ENCODE results near the gene FBLN2. TPM values are rescaled to one million over a fixed set of nuclear protein-coding genes. Genes with fewer than 3 reads are reported as not detected.

FBLN2 gene
- polyA plus RNA-seq, 1 of the 3 experiments (the other 2 are of a cell fraction): 5.2 TPM

- no peaks in the 10 kb centered on the region for H3K9me2 ChIP-seq
- no peak overlapping the region for H3K9ac ChIP-seq
- H3F3A ChIP-seq (replicated peaks; ENCODE audit: insufficient read depth): no peaks in the 10 kb centered on the region
- H4K20me1 ChIP-seq (ENCODE audit: insufficient read depth): no peaks in the 10 kb centered on the region
- TF ChIP-seq TCF12 (IDR thresholded peaks at IDR 0.05) (no peak), EP300 (IDR thresholded peaks at IDR 0.05; ENCODE audit: borderline replicate concordance in 1 of 2, low read depth in 1 of 2, low read length in 1 of 2) (no peak), SIN3A (IDR thresholded peaks at IDR 0.05; ENCODE audit: borderline replicate concordance, low read depth, low read length) (no peak), CHD2 (IDR thresholded peaks at IDR 0.05; ENCODE audit: low read length, partially characterized antibody) (no peak), TEAD4 (IDR thresholded peaks at IDR 0.05; ENCODE audit: borderline replicate concordance, insufficient read depth) (no peak), MAX (IDR thresholded peaks at IDR 0.05; ENCODE audit: low read depth) (no peak), POLR2AphosphoS5 (IDR thresholded peaks at IDR 0.05; ENCODE audit: low read depth, low read length) (no peak), FOSL2 (IDR thresholded peaks at IDR 0.05; ENCODE audit: borderline replicate concordance, low read depth) (no peak)
- 82% methylated on average over 12 of the region's 16 CpGs for WGBS (ENCODE audit: low lambda C conversion rate)
- no peak overlapping the region for H3K27ac ChIP-seq (ENCODE audit: low read depth in 2 of 2, low read length in 1 of 2)
- H3K4me3 ChIP-seq (ENCODE audit: low read depth in 2 of 2, low read length in 1 of 2): no peak overlapping the region
- no peak for DNase-seq
- no peaks in the 10 kb centered on the region for H3K4me1 ChIP-seq (ENCODE audit: control insufficient read depth in 1 of 2, insufficient read depth in 2 of 2, low read depth in 1 of 2, low read length in 1 of 2)
- no peak overlapping the region for H3K4me2 ChIP-seq
- H2AFZ ChIP-seq (ENCODE audit: low read depth): no peak overlapping the region
- CTCF ChIA-PET: interaction anchor here (1.7 kb wide), 1 partner anchor 25 kb away, joined by 9 read pairs; no protein-coding TSS in a partner anchor
- H3K36me3 ChIP-seq (replicated peaks in 1 of 2; ENCODE audit: control insufficient read depth in 1 of 2, insufficient read depth in 2 of 2, low read length in 1 of 2): no peaks in the 10 kb centered on the region
- no peaks in the 10 kb centered on the region for H3K9me3 ChIP-seq
- no peaks in the 10 kb centered on the region for H3K79me2 ChIP-seq (ENCODE audit: insufficient read depth)
- H3K27me3 ChIP-seq (ENCODE audit: insufficient read depth): no peaks in the 10 kb centered on the region
- POLR2A ChIA-PET: no interaction called here
Observed at GRCh38 chr3:13629644-13630043, 80.7 kb downstream of the FBLN2 start.

- Histone ChIP-seq H3K79me2 (ENCODE audit: insufficient read depth) (no peaks in the 10 kb centered on the region), H3K4me1 (ENCODE audit: control insufficient read depth in 1 of 2, insufficient read depth in 2 of 2, low read depth in 1 of 2, low read length in 1 of 2) (no peaks in the 10 kb centered on the region), H4K20me1 (ENCODE audit: insufficient read depth) (no peaks in the 10 kb centered on the region), H3K9me2 (no peaks in the 10 kb centered on the region), H3K4me2 (no peak overlapping the region), H3K4me3 (ENCODE audit: low read depth in 2 of 2, low read length in 1 of 2) (no peak overlapping the region), H3K9me3 (no peaks in the 10 kb centered on the region), H3F3A (replicated peaks; ENCODE audit: insufficient read depth) (no peaks in the 10 kb centered on the region), H3K9ac (no peak overlapping the region), H3K36me3 (replicated peaks in 1 of 2; ENCODE audit: control insufficient read depth in 1 of 2, insufficient read depth in 2 of 2, low read length in 1 of 2) (no peaks in the 10 kb centered on the region), H3K27ac (ENCODE audit: low read depth in 2 of 2, low read length in 1 of 2) (no peak overlapping the region), H2AFZ (ENCODE audit: low read depth) (no peak overlapping the region), H3K27me3 (ENCODE audit: insufficient read depth) (no peaks in the 10 kb centered on the region)
- ChIA-PET CTCF (interaction anchor here (0.6 to 2.7 kb wide), 9 partner anchors 9 to 136 kb away, joined by 3 to 9 read pairs (median 4); no protein-coding TSS in a partner anchor), POLR2A (no interaction called here)
- 49% methylated on average over 13 of the region's 13 CpGs for WGBS (ENCODE audit: low lambda C conversion rate)
- TF ChIP-seq USF2 (IDR thresholded peaks at IDR 0.05; ENCODE audit: borderline replicate concordance, low read depth, low read length) (no peak), JUND (IDR thresholded peaks at IDR 0.05) (no peak), IRF3 (IDR thresholded peaks at IDR 0.05; ENCODE audit: low read depth, low read length) (no peak), TAF1 (IDR thresholded peaks at IDR 0.05; ENCODE audit: borderline replicate concordance, low read depth, low read length) (no peak)
- no peak for DNase-seq
Observed at GRCh38 chr3:13631256-13631655, 82.3 kb downstream of the FBLN2 start.

Data from SK-N-SH (cell line).